HEK293 (cell line): ENCODE results near the gene EFCAB6.

ENCODE experiments used
- CTCF ChIA-PET: fragments of 350-600 bp; formaldehyde crosslinking; extraction: SDS; loops from one replicate; lab custom pipeline; 2021; ENCODE audit warnings: antibody characterized with exemption; lab: Yijun Ruan, JAX
- POLR2A ChIA-PET: fragments of 300-600 bp; formaldehyde crosslinking; extraction: SDS; loops from one replicate; lab custom pipeline; 2020; ENCODE audit warnings: antibody characterized with exemption, inconsistent platforms; lab: Yijun Ruan, JAX
- H3K27ac ChIP-seq: fragments of 200-500 bp; sonication (Bioruptor generic); 2 replicates; pipeline ENCODE4 v1.5.1; 2014; ENCODE audit warnings: low read depth, low read length, control low read depth, inconsistent platforms; ENCODE audit errors: extremely low read depth
- H3K36me3 ChIP-seq, 2 experiments: fragments of 200-500 bp in 1 of 2; sonication (Bioruptor generic) in 1 of 2; 1 replicate in 1 of 2; 2 replicates in 1 of 2; pipeline ENCODE4 v1.5.1; 2014 to 2017; ENCODE audit warnings: inconsistent platforms in 2 of 2, low read length in 2 of 2; ENCODE audit not compliant: control insufficient read depth in 2 of 2, insufficient read depth in 1 of 2
- H3K4me1 ChIP-seq: fragments of 200-500 bp; sonication (Bioruptor generic); 2 replicates; pipeline ENCODE4 v1.5.1; 2014; ENCODE audit warnings: mild to moderate bottlenecking, low read length, inconsistent platforms; ENCODE audit not compliant: control insufficient read depth, insufficient read depth
- H3K4me3 ChIP-seq: 2 replicates; pipeline ENCODE4 v1.5.1; 2011; ENCODE audit warnings: low read depth, mild to moderate bottlenecking, control low read depth, low read length, moderate library complexity
- H3K9me3 ChIP-seq: fragments of 200-500 bp; sonication (Bioruptor generic); 2 replicates; pipeline ENCODE4 v1.5.1; 2014; ENCODE audit warnings: low read depth, low read length, inconsistent platforms; ENCODE audit not compliant: control insufficient read depth, insufficient read depth
- BCL11A ChIP-seq: fragments of 450-650 bp; formaldehyde crosslinking; IDR thresholded peaks from 2 replicates; pipeline ENCODE4 v1.5.1; 2016; ENCODE audit warnings: low read depth, missing biosample characterization, missing genetic modification characterization
- BCL11B ChIP-seq: fragments of 450-650 bp; formaldehyde crosslinking; IDR thresholded peaks from 2 replicates; pipeline ENCODE4 v1.5.1; 2016; ENCODE audit warnings: low read depth, missing biosample characterization, missing genetic modification characterization
- ZIC2 ChIP-seq: fragments of 450-650 bp; formaldehyde crosslinking; IDR thresholded peaks from 2 replicates; pipeline ENCODE4 v1.5.1; 2016; ENCODE audit warnings: missing biosample characterization, missing genetic modification characterization
- ZNF132 ChIP-seq: fragments of 450-650 bp; formaldehyde crosslinking; IDR thresholded peaks from 2 replicates; pipeline ENCODE4 v1.5.1; 2017; ENCODE audit warnings: missing biosample characterization, missing genetic modification characterization, borderline replicate concordance
- ZNF366 ChIP-seq: fragments of 450-650 bp; formaldehyde crosslinking; conservative IDR thresholded peaks from 2 replicates; pipeline ENCODE4 v1.5.1; 2016; ENCODE audit warnings: missing biosample characterization, missing genetic modification characterization
- ZNF529 ChIP-seq: fragments of 450-650 bp; formaldehyde crosslinking; IDR thresholded peaks from 2 replicates; pipeline ENCODE4 v1.5.1; 2017; ENCODE audit warnings: missing genetic modification characterization, missing biosample characterization; ENCODE audit not compliant: insufficient replicate concordance
- TF ChIP-seq, protein P1 (sequence below): fragments of 450-650 bp; formaldehyde crosslinking; IDR thresholded peaks from 2 replicates; pipeline ENCODE4 v1.5.1; 2016; ENCODE audit warnings: missing biosample characterization, missing genetic modification characterization
- TF ChIP-seq, protein P2 (sequence below): fragments of 450-650 bp; formaldehyde crosslinking; IDR thresholded peaks from 2 replicates; pipeline ENCODE4 v1.5.1; 2016; ENCODE audit warnings: missing biosample characterization, missing genetic modification characterization
- TF ChIP-seq, protein P3 (sequence below): fragments of 450-650 bp; formaldehyde crosslinking; IDR thresholded peaks from 2 replicates; pipeline ENCODE4 v1.5.1; 2016; ENCODE audit warnings: missing biosample characterization, missing genetic modification characterization
- TF ChIP-seq, protein P4 (sequence below): fragments of 450-650 bp; formaldehyde crosslinking; IDR thresholded peaks from 2 replicates; pipeline ENCODE4; 2016; ENCODE audit warnings: missing biosample characterization, missing genetic modification characterization
- TF ChIP-seq, protein P5 (sequence below): fragments of 450-650 bp; formaldehyde crosslinking; IDR thresholded peaks from 2 replicates; pipeline ENCODE4 v1.5.1; 2017; ENCODE audit warnings: missing biosample characterization, mild to moderate bottlenecking, missing genetic modification characterization, moderate library complexity
- TF ChIP-seq, protein P6 (sequence below): fragments of 450-650 bp; formaldehyde crosslinking; IDR thresholded peaks from 2 replicates; pipeline ENCODE4 v1.5.1; 2016; ENCODE audit warnings: missing biosample characterization, missing genetic modification characterization

Gene EFCAB6

DNA sequence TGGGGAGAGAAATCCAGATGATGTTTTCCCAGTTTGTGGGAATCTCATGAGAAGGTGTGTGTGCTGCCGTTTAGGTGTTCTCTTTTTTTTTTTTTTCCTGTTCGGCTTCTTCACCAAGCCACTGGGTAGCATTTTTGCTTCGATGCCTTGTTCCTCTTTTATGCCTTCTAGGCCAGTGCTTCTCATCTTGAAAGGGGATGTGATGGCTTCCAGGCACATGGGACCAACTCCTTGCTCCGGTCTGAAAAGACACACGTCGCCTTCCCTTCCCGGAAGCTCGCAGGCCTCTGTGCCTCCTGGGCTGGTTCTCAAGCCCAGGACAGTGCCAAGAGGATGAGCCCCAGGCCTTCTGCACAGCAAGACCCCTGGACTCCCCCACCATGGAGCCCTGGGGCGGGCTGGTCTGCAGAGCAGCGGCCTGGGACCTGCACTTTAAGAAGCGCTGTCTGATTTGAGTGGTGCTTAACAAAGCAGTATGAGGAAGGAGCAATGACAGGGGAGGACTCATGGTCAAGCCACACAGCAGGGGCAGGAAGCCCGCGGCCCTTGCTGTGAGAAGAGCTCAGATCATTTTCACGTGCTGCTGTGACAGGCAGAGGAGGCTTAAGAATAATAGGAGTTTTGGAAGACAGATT, 241.5 kb downstream of the EFCAB6 start:
- H3K4me3 ChIP-seq: no peak overlapping the region
- CTCF ChIA-PET: no interaction called here
- no peaks in the 10 kb centered on the region for H3K4me1 ChIP-seq
- no peaks in the 10 kb centered on the region for H3K9me3 ChIP-seq
- TF ChIP-seq ZNF132: no peak
- TF ChIP-seq, protein P1, sequence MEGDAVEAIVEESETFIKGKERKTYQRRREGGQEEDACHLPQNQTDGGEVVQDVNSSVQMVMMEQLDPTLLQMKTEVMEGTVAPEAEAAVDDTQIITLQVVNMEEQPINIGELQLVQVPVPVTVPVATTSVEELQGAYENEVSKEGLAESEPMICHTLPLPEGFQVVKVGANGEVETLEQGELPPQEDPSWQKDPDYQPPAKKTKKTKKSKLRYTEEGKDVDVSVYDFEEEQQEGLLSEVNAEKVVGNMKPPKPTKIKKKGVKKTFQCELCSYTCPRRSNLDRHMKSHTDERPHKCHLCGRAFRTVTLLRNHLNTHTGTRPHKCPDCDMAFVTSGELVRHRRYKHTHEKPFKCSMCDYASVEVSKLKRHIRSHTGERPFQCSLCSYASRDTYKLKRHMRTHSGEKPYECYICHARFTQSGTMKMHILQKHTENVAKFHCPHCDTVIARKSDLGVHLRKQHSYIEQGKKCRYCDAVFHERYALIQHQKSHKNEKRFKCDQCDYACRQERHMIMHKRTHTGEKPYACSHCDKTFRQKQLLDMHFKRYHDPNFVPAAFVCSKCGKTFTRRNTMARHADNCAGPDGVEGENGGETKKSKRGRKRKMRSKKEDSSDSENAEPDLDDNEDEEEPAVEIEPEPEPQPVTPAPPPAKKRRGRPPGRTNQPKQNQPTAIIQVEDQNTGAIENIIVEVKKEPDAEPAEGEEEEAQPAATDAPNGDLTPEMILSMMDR: no peak
- TF ChIP-seq, protein P2, sequence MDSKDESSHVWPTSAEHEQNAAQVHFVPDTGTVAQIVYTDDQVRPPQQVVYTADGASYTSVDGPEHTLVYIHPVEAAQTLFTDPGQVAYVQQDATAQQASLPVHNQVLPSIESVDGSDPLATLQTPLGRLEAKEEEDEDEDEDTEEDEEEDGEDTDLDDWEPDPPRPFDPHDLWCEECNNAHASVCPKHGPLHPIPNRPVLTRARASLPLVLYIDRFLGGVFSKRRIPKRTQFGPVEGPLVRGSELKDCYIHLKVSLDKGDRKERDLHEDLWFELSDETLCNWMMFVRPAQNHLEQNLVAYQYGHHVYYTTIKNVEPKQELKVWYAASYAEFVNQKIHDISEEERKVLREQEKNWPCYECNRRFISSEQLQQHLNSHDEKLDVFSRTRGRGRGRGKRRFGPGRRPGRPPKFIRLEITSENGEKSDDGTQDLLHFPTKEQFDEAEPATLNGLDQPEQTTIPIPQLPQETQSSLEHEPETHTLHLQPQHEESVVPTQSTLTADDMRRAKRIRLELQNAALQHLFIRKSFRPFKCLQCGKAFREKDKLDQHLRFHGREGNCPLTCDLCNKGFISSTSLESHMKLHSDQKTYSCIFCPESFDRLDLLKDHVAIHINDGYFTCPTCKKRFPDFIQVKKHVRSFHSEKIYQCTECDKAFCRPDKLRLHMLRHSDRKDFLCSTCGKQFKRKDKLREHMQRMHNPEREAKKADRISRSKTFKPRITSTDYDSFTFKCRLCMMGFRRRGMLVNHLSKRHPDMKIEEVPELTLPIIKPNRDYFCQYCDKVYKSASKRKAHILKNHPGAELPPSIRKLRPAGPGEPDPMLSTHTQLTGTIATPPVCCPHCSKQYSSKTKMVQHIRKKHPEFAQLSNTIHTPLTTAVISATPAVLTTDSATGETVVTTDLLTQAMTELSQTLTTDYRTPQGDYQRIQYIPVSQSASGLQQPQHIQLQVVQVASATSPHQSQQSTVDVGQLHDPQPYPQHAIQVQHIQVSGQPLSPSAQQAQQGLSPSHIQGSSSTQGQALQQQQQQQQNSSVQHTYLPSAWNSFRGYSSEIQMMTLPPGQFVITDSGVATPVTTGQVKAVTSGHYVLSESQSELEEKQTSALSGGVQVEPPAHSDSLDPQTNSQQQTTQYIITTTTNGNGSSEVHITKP (tag by site-specific recombination): no peak
- TF ChIP-seq ZIC2 (tag by site-specific recombination): peak; percentile 64
- TF ChIP-seq, all 188 proteins: peak for 1
- no peak overlapping the region for H3K27ac ChIP-seq
- POLR2A ChIA-PET: no interaction called here
- no peaks in the 10 kb centered on the region for H3K36me3 ChIP-seq

DNA sequence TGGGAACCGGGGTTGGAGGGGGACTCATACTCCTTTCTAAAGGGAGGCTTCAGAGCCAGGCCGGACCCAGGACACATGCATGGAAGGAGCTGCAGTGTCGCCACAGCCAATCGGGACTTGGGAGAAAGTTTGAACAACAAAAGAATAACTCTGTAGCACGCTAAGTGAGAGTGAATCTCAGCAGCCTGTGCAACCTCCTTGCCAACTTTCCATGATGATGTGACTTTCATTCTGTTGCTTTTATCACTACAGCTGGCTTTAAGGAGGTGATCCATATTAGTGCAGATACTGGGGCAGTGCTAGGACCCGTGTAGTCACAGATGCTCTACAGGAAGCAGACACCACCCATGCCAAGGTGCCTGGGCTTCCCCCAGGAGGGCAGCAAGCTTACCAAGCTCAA, 243.0 kb downstream of the EFCAB6 start:
- TF ChIP-seq, protein P3, sequence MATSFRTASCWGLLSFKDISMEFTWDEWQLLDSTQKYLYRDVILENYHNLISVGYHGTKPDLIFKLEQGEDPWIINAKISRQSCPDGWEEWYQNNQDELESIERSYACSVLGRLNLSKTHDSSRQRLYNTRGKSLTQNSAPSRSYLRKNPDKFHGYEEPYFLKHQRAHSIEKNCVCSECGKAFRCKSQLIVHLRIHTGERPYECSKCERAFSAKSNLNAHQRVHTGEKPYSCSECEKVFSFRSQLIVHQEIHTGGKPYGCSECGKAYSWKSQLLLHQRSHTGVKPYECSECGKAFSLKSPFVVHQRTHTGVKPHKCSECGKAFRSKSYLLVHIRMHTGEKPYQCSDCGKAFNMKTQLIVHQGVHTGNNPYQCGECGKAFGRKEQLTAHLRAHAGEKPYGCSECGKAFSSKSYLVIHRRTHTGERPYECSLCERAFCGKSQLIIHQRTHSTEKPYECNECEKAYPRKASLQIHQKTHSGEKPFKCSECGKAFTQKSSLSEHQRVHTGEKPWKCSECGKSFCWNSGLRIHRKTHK (tag by site-specific recombination): no peak
- TF ChIP-seq BCL11A (no peak), ZNF529 (tag by site-specific recombination) (no peak), BCL11B (tag by site-specific recombination) (no peak), ZNF366 (tag by site-specific recombination) (no peak)
- TF ChIP-seq, protein P4, sequence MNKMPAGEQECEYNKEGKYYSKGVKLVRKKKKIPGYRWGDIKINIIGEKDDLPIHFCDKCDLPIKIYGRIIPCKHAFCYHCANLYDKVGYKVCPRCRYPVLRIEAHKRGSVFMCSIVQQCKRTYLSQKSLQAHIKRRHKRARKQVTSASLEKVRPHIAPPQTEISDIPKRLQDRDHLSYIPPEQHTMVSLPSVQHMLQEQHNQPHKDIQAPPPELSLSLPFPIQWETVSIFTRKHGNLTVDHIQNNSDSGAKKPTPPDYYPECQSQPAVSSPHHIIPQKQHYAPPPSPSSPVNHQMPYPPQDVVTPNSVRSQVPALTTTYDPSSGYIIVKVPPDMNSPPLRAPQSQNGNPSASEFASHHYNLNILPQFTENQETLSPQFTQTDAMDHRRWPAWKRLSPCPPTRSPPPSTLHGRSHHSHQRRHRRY (tag by site-specific recombination): no peak
- TF ChIP-seq, protein P5, sequence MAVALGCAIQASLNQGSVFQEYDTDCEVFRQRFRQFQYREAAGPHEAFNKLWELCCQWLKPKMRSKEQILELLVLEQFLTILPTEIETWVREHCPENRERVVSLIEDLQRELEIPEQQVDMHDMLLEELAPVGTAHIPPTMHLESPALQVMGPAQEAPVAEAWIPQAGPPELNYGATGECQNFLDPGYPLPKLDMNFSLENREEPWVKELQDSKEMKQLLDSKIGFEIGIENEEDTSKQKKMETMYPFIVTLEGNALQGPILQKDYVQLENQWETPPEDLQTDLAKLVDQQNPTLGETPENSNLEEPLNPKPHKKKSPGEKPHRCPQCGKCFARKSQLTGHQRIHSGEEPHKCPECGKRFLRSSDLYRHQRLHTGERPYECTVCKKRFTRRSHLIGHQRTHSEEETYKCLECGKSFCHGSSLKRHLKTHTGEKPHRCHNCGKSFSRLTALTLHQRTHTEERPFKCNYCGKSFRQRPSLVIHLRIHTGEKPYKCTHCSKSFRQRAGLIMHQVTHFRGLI (tag by site-specific recombination): no peak
- TF ChIP-seq, protein P6, sequence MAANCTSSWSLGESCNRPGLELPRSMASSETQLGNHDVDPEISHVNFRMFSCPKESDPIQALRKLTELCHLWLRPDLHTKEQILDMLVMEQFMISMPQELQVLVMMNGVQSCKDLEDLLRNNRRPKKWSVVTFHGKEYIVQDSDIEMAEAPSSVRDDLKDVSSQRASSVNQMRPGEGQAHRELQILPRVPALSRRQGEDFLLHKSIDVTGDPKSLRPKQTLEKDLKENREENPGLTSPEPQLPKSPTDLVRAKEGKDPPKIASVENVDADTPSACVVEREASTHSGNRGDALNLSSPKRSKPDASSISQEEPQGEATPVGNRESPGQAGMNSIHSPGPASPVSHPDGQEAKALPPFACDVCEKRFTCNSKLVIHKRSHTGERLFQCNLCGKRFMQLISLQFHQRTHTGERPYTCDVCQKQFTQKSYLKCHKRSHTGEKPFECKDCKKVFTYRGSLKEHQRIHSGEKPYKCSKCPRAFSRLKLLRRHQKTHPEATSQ (tag by site-specific recombination): no peak

More for the DNA sequence above, 243.0 kb downstream of the EFCAB6 start:
- no peaks in the 10 kb centered on the region for H3K4me1 ChIP-seq
- ChIA-PET POLR2A (no interaction called here), CTCF (no interaction called here)
- no peak overlapping the region for H3K27ac ChIP-seq
- H3K4me3 ChIP-seq: no peak overlapping the region
- no peaks in the 10 kb centered on the region for H3K36me3 ChIP-seq
- no peaks in the 10 kb centered on the region for H3K9me3 ChIP-seq
